CD4-positive, alpha-beta T cell treated with Interleukin-12 subunit alpha and Interleukin-12 subunit beta, for 1 hour (primary cell): ENCODE data around the gene STK11IP.
A peak's percentile ranks its signal among the peaks of the same experiment; 100 is the strongest.

Experiments
- DNase-seq: peaks from one replicate; pipeline ENCODE4 v3.0.0-alpha.2; 2020

STK11IP gene

GRCh38 chr2:219591091-219591490 lies 6.6 kb upstream of the STK11IP start:
- DNase-seq: no peak

DNA sequence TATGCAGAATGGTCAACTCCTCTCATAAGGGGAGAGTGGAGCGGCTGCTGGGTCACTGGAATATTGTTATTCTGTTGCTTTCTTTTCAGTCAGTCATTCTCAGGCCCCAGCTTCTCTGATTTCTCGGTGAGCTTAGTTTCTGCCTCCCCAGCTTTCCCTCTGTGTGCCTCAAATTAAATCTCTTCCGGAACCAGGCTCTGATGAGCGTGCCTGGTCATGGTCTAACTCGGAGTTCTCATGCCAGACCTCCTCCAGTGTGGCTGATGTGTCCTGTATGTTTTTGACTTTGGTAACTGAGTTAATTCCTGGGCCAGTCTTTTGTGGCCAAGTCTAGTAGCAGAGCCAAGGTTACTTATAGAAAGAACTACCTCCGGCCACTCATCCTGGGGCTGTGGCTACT lies 4.9 kb upstream of the STK11IP start:
- DNase-seq: no peak

GRCh38 chr2:219593154-219593553 lies 4.5 kb upstream of the STK11IP start:
- DNase-seq: no peak

- no peak for DNase-seq
These were observed 2.4 kb upstream of the STK11IP start for GRCh38 chr2:219595256-219595655.

GRCh38 chr2:219596954-219597551 lies 604 bp upstream of the STK11IP start:
- DNase-seq: no peak

GRCh38 chr2:219598308-219599078 lies 836 bp downstream of the STK11IP start:
- DNase-seq: no peak

GRCh38 chr2:219603771-219604170 lies 6.1 kb downstream of the STK11IP start:
- no peak for DNase-seq

DNA sequence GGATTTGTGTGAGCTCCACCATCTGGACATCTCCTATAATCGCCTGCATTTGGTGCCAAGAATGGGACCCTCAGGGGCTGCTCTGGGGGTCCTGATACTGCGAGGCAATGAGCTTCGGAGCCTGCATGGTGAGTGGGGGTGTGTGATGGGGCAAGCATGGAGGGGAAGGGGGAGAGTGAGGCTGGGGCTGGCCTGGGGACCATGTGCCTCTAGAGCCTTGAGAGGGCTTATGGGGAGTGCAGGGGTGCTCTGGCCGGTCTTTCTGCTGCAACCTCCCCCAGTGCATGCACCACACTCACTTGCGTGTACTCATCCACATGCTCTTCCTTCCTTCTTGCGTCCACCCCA lies 7.9 kb downstream of the STK11IP start:
- DNase-seq: no peak

DNA sequence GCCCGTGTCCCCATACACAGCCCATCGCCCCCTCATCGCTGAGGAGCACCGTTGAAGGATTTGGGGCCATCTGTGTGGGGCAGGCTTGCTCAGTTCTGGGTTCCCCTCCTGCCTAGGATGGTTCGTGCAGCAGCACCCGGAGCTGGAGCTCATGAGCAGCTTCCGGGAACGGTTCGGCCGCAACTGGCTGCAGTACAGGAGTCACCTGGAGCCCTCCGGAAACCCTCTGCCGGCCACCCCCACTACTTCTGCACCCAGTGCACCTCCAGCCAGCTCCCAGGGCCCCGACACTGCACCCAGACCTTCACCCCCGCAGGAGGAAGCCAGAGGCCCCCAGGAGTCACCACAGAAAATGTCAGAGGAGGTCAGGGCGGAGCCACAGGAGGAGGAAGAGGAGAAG lies 10.3 kb downstream of the STK11IP start:
- no peak for DNase-seq

- DNase-seq: no peak
These were observed 10.8 kb downstream of the STK11IP start for GRCh38 chr2:219608399-219608964.

GRCh38 chr2:219609149-219609750 lies 11.6 kb downstream of the STK11IP start:
- DNase-seq: no peak

DNA sequence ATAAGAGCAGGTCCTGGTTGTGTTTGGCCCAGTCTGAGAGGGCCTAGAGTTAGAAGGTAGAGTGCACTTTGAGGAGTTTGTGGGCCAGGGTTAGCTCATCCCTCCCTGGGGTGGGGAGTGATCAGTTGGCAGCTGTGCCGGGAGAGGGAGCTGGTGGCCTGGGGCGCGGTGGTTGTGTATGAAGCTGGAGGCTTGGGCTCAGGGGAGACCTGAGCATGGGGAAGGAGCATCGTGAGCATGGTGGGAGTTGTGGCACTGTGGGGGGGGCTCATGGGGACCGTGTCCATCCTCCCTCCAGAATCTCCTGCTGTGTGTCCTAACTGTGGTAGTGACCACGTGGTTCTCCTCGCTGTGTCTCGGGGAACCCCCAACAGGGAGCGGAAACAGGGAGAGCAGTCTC lies 13.6 kb downstream of the STK11IP start:
- no peak for DNase-seq

DNA sequence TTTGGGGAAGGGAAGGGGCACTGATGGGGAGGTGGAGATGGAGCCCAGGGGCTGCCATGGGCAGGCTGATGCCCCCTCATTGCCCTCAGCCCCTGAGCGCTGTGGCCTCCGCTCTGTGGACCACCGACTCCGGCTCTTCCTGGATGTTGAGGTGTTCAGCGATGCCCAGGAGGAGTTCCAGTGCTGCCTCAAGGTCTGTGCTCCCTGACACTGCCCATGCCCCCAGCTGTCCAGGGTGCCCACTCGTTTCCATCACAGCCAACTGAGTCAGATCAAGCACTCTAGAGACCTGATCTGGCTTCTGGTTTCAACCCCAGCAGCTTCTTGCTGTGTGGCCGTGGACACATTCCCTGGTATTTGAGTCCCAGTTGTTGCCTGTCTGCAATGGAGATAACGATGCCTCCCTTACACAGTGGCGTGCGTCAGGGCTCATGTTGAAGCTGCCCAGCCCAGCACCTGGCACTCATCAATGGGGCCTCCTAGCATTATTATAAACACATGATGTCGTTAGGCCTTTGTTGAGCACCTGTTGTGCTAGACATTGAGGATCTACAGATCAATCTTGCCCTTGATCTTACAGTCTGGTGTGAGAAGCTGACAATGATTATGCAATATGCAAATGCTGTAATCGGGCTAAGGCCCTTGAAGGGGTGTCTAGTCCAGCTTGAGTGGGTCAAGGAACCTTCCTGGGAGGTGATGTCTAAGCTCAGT lies 14.4 kb downstream of the STK11IP start:
- DNase-seq: no peak

DNA sequence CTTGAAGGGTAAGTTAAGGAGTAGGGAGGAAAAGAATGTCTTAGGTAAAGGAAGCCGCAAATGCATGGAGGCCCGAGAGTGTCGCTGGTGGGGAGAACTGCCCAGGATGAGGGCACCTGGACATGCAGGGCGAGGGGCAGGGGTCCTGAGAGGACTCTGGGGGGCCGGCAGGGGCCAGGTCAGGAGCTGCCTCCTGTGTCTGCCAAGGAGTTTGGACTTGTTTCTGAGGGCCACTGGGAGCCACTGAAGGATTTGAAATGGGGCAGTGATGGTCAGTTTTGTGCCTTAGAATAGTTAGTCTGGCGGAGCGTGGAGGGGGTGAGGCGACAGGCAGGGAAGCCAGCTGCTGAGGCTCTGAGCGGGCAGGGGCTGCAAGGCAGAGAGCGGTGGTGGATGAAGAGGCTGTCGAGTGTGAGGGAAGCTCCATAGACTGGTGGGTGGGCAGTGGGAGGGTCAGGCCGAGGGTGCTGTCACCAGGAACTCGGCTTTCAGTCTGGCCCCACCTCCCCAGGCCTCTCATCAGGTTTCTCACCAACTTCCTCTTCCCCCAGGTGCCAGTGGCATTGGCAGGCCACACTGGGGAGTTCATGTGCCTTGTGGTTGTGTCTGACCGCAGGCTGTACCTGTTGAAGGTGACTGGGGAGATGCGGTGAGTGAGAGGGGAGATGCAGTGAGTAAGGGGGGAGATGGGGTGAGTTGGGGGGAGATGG lies 15.1 kb downstream of the STK11IP start:
- peak; percentile 21 for DNase-seq

DNA sequence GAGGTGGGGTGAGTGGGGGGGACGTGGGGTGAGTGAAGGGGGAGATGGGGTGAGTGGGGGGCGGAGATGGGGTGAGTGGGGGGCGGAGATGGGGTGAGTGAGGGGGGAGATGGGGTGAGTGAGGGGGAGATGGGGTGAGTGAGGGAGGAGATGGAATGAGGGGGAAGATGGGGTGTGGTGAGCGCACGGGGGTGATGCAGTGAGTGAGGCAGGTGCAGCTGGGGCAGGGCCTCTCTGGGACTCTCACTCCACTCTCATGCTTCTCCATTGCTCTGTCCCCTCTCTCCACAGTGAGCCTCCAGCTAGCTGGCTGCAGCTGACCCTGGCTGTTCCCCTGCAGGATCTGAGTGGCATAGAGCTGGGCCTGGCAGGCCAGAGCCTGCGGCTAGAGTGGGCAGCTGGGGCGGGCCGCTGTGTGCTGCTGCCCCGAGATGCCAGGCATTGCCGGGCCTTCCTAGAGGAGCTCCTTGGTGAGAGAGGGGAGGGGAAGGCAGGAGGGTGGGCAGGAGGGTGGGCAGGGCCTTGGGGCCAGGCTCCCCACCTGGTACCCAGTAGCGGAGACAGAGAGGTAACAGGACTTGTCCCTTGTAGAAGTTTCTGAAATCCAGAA lies 15.9 kb downstream of the STK11IP start:
- no peak for DNase-seq

DNA sequence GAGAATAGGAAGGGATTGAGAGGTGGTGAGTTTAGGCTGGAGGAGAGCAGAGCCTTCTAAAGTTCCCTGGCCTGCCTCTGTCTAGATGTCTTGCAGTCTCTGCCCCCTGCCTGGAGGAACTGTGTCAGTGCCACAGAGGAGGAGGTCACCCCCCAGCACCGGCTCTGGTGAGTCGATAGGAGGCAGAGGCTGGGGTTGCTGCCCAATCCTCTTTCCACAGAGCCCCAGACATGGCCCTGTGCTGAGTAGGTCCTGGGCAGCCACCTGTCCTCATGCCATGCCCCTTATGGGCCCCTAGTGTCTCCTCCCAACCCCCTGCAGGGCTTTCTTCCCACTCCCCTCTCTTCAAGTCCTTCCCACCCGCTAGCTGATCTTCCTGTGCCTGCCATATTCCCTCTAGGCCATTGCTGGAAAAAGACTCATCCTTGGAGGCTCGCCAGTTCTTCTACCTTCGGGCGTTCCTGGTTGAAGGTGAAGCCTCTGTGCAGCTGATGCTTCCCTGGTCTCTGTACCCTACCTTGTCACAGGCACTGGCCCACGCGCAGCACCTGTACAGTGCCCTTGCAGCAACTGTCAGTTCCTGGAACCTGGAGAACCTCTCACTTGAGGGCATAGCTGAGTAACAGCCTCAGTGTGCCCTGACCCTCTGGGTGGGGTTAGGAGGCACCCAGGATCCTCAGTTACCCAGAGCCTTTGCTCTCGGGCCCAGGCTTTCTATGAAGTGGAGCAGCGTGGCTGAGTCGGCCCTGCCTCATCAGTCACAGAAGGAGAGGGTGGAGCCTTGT lies 16.6 kb downstream of the STK11IP start:
- DNase-seq: no peak

DNA sequence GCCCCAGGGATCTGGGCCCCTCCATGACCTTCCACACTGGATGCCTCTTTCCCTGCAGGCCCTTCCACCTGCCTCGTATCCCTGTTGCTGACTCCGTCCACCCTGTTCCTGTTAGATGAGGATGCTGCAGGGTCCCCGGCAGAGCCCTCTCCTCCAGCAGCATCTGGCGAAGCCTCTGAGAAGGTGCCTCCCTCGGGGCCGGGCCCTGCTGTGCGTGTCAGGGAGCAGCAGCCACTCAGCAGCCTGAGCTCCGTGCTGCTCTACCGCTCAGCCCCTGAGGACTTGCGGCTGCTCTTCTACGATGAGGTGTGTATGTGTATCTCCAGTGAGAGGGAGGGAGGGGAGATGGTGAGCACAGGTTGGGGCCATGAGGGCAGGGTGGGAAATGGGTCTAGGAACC lies 17.4 kb downstream of the STK11IP start:
- DNase-seq: no peak

DNA sequence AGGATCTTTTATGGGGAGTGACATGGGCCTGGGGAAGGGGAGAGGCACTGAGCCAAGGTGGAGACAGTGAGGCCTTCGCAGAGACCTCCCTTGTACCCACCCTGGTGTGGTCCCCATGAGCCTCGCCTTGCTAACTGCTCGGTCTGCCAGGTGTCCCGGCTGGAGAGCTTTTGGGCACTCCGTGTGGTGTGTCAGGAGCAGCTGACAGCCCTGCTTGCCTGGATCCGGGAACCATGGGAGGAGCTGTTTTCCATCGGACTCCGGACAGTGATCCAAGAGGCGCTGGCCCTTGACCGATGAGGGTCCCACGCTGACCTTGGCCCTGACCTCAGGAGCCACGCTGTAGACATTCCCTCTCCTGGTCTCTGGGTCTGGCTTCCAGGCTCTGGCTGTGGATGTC lies 18.2 kb downstream of the STK11IP start:
- no peak for DNase-seq

- no peak for DNase-seq
These were observed 18.9 kb downstream of the STK11IP start for GRCh38 chr2:219616550-219616949.

DNA sequence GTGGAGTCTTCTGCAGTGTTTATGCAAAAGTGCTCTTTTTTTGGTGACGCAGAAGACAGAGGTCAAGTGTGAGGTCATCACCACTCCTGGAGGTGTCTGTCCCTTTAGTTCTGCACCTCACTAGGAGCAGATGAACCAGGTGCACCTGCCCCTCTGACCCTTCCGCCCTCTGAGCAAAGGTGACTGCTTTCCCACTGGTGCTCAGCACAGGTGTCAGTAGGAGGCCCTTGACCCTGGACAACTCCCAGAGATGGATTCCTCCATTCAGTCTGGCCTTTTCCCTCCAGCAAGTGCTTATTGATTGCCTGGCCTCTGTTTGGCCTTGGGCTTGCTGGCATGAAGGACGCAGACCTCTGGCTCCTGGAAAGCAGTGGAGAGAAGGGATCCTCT lies 21.1 kb downstream of the STK11IP start:
- no peak for DNase-seq

GRCh38 chr2:219619235-219619634 lies 21.6 kb downstream of the STK11IP start:
- no peak for DNase-seq

DNA sequence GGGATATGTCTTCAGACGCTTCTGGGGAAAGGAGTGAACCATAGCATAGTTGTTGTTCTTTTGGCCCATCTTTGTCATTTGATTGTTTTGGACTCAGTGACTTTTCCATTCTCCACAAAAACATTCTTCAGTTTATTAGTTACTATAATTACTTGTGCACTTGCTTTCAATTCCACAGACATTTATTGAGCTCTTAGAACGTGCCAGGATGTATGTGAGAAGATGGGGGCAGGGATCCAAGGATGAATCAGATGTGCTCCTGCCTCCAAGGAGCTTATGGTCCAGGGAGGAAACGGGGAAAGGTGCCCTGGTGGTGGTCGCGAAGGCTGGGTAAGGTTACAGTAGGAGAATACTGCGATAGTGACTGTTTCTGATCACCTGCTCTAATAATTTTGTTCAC lies 22.9 kb downstream of the STK11IP start:
- no peak for DNase-seq
